ENCODE data around the gene FUT8.
"Not testable (repeated sequence)": the region's sequence is repeated elsewhere in the genome, so short reads cannot be mapped to it uniquely, and the experiment has no call there.

The FUT8 gene

DNA sequence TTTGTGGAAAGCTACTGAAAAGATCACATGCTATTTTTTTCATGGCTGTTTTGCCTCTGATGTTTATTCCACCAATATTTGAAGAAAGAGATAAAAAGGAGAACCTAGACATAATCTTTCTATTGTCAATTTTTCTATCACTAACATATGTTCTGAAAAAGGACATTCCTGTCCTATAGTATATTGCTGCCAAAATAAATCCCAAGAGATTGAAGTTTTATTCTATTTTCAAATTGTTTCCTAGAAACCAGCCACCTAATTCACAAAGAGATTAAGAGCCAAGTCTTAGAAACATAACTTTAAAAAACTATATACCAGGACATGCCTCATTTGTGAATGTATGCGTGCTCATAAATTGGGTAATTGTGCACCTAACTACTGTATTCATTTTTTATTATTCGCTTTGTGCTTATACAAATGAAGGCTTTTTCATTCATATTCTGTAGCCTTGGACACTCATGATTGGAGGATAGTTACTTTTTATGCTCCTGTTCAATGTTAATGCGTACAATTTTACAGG lies 200.7 kb downstream of the FUT8 start:
- no peak for DNase-seq (ENCODE audit: low read depth in 2 of 3, low spot score in 1 of 3)

DNA sequence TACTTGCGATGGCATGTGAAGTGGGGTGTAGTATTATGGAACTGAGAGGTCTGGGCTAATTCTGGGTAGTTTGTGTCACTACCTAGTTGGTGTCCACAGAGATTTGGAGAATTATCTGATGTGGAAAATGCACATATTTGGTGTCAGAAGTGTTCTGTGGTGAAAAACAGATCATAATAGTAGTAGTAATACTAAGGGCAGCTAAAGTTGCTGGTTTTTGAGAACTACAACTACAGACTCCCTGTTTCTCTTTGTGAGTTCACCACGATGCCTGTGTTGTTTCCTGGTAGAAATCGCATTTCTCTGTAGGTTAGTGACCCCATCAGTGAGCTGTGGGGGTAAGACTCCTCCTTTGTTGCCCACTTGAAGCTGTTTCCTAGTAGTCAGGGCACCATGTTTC lies 206.5 kb downstream of the FUT8 start:
- DNase-seq (ENCODE audit: low read depth in 2 of 3, low spot score in 1 of 3) = no peak

DNA sequence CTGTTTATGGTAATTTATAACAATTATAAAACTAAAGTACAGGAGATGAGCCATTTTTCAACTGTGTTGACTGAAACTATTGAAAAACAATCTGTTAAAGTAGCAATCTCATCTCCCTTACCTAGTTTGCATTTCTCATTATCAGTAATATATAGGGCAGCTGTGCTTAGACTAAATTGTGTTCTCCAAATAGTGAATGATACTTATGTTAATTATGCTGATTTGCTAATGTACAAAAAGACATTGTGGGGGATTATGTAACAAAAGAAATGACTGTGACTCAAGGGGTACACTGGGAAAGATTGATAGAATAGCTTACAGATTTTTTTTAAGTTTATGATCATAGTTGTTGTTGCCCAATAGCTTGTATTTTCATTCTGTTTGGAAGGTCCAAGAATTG lies 207.7 kb downstream of the FUT8 start:
- DNase-seq (ENCODE audit: low read depth in 2 of 3, low spot score in 1 of 3) = no peak

DNA sequence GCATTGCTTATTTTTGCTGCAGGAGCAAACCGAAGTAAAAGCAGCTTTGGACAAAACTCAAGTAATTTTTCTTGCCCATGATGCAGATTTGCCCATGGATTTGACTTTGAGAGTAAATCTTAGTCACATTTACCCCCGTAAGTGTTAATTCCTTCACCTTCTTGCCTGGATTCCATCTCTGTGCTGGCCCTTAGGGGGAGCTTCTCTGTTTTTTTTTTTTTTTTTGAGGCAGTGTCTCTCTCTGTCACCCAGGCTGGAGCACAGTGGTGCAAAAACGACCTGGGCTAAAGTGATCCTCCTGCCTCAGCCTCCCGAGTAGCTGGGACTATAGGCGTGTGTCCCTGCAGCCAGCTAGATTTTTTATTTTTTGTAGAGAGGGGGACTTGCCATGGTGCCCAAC lies 210.2 kb downstream of the FUT8 start:
- DNase-seq (ENCODE audit: low read depth in 2 of 3, low spot score in 1 of 3) = no peak

DNA sequence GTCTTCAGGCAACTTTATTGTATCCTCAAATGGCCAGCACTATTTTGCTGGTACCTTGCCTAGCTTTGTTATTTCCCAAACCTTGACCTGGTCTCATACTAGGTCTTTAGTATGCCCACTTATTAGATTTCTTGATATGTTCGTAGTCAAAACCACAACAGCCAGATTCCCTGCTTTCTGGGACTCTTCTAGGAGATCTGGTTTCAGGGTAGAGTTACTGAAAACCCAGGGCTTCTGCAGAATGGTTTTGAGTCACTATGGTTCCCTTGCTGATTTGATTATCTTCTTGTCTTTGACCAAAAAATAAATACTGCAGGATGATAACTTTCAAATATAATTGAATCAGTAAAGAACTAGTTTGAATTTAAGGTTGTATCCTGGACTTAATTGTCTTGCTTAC lies 211.2 kb downstream of the FUT8 start:
- no peak for DNase-seq (ENCODE audit: low read depth in 2 of 3, low spot score in 1 of 3)

DNA sequence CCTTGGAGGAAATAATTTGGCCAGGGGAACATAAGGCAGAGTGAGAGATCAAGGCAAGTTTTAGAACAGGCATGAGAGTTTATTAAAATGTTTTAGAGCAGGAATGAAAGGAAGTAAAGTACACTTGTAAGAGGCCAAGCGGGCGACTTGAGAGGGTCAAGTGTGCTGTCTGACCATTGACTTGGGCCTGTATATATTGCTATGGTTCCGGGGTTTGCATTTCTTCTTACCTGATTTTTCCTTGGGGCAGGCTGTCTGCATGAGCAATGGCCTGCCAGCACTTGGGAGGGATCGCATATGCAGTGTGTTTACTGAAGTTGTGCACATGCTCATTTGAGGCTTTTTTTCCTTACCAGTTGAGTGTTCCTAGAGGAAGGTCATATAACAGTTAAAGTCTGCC lies 214.8 kb downstream of the FUT8 start:
- DNase-seq (ENCODE audit: low read depth in 2 of 3, low spot score in 1 of 3) = no peak

DNA sequence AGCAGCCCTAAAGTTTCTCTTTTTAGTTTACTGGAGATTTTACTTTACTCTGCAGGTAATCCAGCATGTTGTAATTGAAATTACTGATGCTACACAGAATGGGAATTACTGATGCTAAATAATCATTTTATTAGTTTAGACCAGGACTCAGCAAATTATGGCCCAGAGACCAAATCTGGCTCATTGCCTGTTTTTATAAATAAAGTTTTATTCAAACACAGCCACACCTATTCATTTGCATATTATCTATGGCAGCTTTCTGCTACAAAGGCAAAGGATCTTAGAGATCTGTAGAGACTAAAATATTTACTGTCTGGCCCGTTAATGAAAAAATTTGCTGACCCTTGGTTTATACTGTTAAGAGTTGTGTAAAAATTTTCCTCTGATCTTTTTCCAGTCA lies 216.1 kb downstream of the FUT8 start:
- no peak for DNase-seq (ENCODE audit: low read depth in 2 of 3, low spot score in 1 of 3)

DNA sequence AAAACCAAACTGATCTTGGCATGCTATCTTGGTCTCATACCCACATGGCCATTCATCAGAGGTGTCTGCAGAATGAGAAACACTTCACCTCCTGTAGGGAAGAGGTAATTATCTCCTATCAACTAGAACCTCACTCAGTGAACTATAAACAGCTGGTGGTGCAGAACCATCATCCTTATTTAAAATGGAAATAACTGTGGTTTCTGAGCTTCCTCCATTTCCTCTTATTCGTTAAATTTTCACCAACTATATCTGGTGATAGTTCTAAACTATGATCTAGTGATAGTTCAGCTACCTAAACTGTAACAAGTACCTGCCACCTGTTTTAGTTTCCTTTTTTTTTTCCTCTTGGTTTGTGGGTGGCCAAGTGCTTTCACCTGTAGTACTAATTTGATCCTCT lies 218.5 kb downstream of the FUT8 start:
- DNase-seq (ENCODE audit: low read depth in 2 of 3, low spot score in 1 of 3) = no peak

DNA sequence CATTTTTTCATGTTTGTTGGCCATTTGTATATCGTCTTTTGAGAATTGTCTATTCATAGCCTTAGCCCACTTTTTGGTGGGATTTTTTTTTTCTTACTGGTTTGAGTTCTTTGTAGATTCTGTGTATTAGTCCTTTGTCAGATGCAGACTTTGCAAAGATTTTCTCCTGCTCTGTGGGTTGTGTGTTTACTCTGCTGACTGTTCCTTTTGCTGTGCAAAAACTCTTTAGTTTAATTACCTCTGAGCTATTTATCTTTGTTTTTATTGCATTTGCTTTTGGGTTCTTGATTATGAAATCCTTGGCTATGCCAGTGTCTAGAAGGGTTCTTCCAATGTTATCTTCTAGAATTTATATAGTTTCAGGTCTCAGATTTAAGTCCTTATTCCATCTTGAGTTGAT lies 220.0 kb downstream of the FUT8 start:
- no peak for DNase-seq (ENCODE audit: low read depth in 2 of 3, low spot score in 1 of 3)

DNA sequence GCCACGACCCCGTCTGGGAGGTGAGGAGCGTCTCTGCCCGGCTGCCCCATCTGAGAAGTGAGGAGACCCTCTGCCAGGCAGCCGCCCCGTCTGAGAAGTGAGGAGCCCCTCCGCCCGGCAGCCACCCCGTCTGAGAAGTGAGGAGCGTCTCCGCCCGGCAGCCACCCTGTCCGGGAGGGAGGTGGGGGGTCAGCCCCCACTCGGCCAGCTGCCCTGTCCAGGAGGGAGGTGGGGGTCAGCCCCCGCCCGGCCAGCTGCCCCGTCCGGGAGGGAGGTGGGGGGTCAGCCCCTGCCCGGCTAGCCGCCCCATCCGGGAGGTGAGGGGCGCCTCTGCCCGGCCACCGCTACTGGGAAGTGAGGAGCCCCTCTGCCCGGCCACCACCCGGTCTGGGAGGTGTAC lies 221.1 kb downstream of the FUT8 start:
- not testable (repeated sequence) for DNase-seq (ENCODE audit: low read depth in 2 of 3, low spot score in 1 of 3)

DNA sequence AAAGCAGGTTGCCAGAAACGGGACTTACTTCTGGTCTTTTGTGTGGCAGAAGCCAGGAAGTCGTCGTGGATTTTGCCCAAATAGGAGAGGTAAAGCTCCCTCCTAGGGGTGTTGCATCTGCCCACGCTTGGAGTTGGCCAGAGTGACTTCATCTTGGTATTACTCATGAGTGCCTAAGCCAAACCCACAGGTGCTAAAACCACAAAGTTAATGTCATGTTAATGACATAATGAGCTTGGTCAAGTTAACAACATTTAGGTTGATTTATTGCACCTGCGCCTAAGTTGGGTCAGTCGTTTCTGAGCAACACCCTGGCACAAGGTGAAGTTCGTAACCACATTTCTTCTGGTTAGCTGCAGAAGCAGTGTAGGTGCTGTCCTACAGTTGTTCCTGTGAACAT lies 225.2 kb downstream of the FUT8 start:
- DNase-seq (ENCODE audit: low read depth in 2 of 3, low spot score in 1 of 3) = peak; percentile 20 to 27 (median 25)

DNA sequence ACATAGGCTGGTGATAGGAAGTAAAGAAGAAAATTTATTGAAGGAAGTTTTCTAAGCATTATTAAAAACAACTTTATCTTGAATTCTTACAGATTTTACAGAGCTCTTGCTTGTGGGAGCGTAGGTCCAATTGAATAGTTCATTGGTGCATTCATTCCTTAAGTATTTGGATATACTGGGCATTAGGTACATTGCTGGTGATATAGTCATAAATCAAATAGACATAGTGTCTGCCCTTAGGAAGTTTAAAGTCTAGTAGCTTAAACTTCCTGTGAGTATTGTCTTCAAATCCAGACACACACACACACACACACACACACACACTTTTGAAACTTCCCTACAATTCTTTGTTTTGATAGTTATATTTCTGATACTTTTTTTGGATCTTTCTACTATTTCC lies 226.7 kb downstream of the FUT8 start:
- DNase-seq (ENCODE audit: low read depth in 2 of 3, low spot score in 1 of 3) = no peak

DNA sequence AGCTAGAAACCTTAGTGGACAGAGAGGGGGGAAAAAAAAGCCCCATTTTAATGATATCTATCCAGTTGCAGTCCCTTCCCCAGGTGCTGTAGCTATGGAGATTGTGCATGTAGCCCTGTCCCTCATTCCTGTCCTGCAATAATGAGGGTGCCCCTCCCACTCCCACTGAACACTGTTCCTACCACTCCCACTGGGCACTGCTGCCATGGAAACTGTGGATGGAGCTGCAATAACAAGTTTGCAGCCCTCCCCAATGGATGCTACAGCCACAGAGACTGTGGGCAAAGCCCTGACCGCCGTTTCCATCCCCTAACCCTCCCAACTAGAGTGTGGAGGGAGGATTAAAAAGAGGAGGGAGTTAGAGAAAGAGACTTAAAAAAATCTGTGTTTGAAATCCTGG lies 238.3 kb downstream of the FUT8 start:
- DNase-seq (ENCODE audit: low read depth in 2 of 3, low spot score in 1 of 3) = no peak

DNA sequence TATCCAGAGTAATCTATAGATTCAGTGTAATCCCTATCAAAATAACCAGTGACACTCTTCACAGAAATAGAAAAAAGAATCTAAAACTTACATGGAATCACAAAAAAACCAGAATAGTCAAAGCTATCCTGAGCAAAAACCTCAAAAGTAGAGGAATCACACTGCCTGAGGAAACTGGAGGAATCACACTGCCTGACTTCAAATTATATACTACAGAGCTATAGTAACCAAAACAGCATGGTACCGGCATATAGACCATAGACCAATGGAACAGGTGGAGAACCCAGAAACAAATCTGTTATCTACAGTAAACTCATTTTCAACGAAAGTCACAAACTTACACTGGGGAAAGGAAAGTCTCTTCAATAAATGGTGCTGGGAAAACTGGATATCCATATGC lies 244.0 kb downstream of the FUT8 start:
- no peak for DNase-seq (ENCODE audit: low read depth in 2 of 3, low spot score in 1 of 3)

DNA sequence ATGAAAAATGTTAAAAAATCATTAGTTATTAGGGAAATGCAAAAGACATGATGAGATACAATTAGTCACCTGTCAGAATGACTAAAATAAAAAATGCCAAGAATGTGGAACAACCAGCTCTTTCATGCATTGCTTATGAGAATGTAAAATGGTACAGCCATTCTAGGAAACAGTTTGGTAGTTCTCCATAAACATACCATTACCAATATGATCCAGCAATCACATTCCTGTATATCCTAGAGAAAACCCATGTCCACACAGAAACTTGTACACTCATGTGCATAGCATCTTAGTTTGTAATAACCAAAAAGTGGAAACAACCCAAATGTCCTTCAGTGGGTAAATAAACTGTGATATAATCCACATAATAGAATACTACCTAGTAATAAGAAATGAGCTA lies 245.7 kb downstream of the FUT8 start:
- no peak for DNase-seq (ENCODE audit: low read depth in 2 of 3, low spot score in 1 of 3)

DNA sequence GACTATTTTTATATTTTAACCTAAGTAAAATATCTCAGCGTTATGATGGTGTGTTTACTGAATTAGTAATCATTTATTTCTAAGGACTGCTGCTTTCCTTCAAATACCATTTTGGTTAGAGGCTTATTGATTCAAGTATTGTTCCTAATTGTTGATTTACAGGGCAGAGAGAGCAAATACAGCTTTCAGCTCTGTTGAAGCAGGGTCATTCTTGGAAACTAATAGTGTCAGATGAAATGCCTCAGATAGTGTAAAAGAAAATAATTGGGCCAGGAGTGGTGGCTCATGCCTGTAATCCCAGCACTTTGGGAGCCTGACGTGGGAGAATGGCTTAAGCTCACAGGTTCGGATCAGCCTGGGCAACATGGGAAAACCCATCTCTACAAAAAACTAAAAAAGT lies 249.3 kb downstream of the FUT8 start:
- DNase-seq (ENCODE audit: low read depth in 2 of 3, low spot score in 1 of 3) = no peak

DNA sequence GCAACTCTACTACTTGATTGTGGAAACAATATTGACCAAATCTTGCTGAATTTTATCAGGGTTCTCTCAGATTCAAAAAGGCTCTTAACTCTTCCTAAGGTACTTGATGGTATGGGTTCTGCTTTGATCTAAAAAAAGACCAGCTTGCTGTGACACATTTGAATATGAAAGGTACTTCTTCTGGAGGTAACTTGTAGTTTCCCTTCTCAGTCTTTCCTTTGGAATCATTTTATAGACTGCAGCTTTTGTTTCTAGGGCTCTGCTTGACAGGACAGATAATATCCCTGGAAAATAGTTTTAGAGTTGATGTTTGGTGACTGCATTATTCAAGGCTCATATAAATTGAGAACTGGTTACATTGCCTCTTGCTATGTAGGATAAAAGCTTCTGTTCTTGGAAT lies 251.9 kb downstream of the FUT8 start:
- DNase-seq (ENCODE audit: low read depth in 2 of 3, low spot score in 1 of 3) = no peak

DNA sequence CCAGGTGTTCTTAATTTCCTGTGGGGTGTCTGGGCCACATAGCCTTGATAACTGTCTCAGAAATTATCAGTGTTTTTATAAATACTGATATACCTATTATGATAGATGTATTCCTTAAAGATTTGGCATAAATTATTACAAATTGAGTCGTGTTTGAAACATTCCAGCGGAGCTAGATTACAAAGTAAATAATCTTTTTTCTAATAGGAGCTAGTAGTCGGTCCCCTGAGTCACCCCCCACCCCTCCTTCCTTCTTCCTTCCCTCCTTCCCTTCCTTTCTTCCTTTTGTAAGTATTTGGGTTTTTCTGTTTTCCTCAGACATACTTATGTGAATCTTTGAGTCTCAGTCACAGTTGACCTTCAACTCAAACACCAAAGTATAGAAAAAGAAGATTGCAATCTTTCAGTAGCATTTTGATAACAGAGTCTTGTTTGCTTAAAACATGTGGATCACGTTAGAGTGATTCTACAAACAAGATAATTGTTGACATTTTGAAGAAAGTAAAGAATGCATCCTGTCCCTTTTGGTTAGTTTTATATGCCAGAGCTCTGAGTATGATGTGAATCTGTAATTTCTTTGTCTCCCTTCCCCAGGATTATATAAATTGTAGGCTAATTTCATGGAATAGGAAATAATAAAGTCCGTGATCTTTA lies 264.0 kb downstream of the FUT8 start:
- no peak for DNase-seq (ENCODE audit: low read depth in 2 of 3, low spot score in 1 of 3)

DNA sequence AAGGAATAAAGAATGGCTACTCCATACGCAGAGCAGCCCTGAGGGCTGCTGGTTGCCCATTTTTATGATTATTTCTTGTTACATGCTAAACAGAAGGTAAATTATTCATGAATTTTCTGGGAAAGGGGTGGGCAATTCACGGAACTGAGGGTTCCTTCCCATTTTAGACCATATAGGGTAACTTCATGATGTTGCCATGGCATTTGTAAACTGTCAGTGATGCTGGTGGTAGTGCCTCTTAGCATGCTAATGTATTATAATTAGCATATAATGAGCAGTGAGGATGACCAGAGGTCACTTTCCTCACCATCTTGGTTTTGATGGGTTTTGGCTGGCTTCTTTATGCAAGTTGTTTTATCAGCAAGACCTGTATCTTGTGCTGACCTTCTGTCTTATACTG lies 273.0 kb downstream of the FUT8 start:
- DNase-seq (ENCODE audit: low read depth in 2 of 3, low spot score in 1 of 3) = no peak

DNA sequence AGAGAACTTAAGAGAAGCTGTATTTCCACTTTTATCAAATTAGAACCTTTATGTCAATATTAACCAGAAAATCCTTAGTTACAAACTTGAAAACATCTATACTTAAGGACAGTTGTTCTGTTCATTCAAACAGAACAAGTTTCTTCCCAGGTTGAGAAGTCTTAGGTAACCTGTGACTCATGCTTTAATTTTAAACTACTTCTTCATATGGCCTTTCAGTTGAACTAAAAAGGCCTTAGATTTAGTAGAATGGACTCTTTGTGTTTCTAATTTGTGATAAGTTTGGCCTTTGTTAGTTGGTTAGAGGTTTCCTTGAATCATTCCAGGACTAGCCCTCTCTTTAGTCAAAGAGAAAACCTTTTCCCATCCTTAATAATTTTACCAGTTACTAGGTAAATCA lies 274.2 kb downstream of the FUT8 start:
- no peak for DNase-seq (ENCODE audit: low read depth in 2 of 3, low spot score in 1 of 3)

DNA sequence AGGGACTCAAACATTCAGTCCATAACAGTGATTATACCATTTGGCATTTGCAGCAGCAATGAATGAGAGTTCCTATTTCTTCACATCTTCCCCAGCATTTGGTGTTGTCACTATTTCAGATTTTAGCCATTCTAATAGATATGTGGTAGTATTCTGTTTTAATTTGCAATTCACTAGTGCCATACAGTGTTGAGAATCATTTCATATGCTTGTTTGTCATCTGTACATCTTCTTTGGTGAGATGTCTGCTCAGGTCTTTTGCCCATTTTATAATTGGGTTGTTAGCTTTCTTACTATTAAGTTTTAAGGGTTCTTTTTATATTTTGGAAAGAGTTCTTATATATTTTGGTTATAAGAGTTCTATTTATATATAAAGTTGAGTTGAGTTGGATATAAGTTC lies 276.5 kb downstream of the FUT8 start:
- no peak for DNase-seq (ENCODE audit: low read depth in 2 of 3, low spot score in 1 of 3)

DNA sequence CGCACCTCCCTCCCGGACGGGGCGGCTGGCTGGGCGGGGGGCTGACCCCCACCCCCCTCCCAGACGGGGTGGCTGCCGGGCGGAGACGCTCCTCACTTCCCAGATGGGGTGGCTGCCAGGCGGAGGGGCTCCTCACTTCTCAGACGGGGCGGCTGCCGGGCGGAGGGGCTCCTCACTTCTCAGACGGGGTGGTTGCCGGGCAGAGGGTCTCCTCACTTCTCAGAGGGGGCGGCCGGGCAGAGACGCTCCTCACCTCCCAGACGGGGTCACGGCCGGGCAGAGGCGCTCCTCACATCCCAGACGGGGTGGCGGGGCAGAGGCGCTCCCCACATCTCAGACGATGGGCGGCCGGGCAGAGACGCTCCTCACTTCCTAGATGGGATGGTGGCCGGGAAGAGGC lies 280.0 kb downstream of the FUT8 start:
- not testable (repeated sequence) for DNase-seq (ENCODE audit: low read depth in 2 of 3, low spot score in 1 of 3)

DNA sequence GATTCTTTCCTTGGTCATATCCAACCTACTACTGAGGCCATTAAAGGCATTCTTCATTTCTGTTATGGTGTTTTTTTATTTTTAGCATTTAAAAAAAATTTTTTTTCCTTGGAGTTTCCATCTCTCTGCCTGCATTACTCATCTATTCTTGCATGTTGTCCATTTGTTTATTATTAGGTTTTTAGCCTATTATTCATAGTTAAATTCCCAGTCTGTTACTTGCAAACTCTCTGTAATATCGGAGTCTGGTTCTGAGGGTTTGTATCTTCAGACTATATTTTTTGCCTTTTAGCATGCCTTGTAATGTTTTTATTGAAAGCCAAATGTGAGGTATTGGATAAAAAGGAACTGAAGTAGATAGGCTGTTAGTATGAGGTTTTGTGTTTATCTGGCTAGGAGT lies 284.3 kb downstream of the FUT8 start:
- DNase-seq (ENCODE audit: low read depth in 2 of 3, low spot score in 1 of 3) = no peak

DNA sequence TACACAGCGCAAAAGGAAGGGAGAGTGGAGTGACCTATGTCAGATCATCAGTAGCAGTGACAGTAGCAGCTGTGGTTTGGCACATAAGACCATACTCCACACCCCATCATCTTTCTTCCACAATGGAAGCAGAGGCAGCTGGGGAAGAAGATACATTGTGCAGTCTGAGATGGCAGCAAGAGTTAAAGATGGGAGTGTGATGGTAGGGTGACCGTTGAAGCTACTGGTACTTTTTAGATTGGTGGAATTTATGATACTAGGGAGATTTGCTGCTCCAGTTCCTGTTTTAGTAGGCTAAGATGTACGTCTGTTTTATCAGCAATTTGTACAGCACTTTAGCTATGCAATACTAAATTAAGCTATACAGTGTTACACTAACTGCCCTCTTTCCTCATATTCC lies 291.0 kb downstream of the FUT8 start:
- DNase-seq (ENCODE audit: low read depth in 2 of 3, low spot score in 1 of 3) = no peak

Measured in stimulated activated CD4-positive, alpha-beta T cell treated with anti-CD3 and anti-CD28 coated beads, Interleukin-12 subunit alpha, Interleukin-12 subunit beta, amount 100 ng/mL, for 48 hours (primary cell).